Measurements from ENCODE around the gene RBM43. TPM values are rescaled to one million over a fixed set of nuclear protein-coding genes. Genes with fewer than 3 reads are reported as not detected.

RBM43 gene
- total and polyA plus RNA-seq, 2 donors from 2014 or later = 6.0 to 13.6 TPM

DNA sequence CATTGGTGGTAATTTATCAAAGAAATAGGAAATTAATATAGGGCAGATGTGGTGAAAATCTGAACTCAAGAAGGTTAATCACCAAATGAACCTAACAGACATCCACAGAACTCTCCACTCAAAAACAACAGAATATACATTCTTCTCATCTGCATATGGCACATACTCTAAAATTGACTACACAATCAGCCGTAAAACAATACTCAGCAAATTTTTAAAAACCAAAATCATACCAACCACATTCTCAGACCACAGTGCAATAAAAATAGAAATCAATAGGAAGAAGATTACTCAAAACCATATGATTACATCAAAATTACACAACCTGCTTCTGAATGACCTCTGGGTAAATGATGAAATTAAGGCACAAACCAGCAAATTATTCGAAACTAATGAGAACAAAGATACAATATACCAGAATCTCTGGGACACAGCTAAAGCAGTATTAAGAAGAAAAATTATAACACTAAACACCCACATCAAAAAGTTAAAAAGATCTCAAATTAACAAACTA lies 31.0 kb downstream of the RBM43 start:
- H3K4me1 ChIP-seq (ENCODE audit: control insufficient read depth in 2 of 3, insufficient read depth in 2 of 3, low read depth in 1 of 3, low read length in 3 of 3) = no peaks in the 10 kb centered on the region
- intact Hi-C loops (cut with DNase I) = no loop called here
- H3K27ac ChIP-seq (ENCODE audit: low read depth in 2 of 2, low read length in 2 of 2) = no peak overlapping the region
- no peak overlapping the region for H3K9ac ChIP-seq (ENCODE audit: low read length in 3 of 3)
- no peaks in the 10 kb centered on the region for H3K9me3 ChIP-seq (ENCODE audit: control insufficient read depth in 2 of 3, insufficient read depth in 1 of 3, low read length in 3 of 3)
- FAIRE-seq = no peak
- no peaks in the 10 kb centered on the region for H3K27me3 ChIP-seq (ENCODE audit: control insufficient read depth, insufficient read depth, low read length)
- no peaks in the 10 kb centered on the region for H3K36me3 ChIP-seq (ENCODE audit: control insufficient read depth in 2 of 3, insufficient read depth in 3 of 3, low read length in 3 of 3)
- DNase-seq = no peak
- no peak overlapping the region for H3K4me3 ChIP-seq (ENCODE audit: low read length in 3 of 3)
- TF ChIP-seq, protein P1, sequence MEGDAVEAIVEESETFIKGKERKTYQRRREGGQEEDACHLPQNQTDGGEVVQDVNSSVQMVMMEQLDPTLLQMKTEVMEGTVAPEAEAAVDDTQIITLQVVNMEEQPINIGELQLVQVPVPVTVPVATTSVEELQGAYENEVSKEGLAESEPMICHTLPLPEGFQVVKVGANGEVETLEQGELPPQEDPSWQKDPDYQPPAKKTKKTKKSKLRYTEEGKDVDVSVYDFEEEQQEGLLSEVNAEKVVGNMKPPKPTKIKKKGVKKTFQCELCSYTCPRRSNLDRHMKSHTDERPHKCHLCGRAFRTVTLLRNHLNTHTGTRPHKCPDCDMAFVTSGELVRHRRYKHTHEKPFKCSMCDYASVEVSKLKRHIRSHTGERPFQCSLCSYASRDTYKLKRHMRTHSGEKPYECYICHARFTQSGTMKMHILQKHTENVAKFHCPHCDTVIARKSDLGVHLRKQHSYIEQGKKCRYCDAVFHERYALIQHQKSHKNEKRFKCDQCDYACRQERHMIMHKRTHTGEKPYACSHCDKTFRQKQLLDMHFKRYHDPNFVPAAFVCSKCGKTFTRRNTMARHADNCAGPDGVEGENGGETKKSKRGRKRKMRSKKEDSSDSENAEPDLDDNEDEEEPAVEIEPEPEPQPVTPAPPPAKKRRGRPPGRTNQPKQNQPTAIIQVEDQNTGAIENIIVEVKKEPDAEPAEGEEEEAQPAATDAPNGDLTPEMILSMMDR (IDR thresholded peaks at IDR 0.05; ENCODE audit: borderline replicate concordance, extremely low read depth, insufficient read depth) = no peak

DNA sequence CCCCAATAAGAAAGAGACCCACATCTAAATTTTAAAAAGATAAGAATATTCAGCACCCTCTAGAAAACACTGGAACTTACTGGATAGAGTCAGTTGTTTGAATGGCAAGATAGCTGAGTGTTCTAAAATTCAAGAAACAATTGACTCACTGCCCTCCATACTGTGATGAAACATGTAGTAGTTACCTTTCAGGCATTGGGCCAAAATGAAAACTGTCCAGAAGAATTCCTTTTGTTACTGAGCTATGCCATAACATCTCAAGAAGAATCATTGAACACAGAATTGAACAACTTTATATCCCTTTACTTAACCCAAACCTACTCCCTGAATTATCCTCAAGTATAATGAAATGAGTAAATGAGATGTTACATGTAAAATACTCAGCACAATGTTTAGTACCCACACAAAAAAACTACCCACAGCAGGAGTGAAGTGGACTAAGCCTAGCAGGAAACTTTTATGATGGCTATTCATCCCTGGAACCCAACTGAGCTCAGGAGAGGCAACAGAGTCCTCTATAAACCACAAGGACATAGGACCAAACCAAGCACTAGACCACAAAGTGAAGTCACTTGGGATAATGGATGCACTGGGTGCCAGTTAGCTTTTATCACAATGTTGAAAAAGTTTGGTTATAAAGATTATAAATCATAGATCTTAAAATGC lies 32.7 kb downstream of the RBM43 start:
- no peak overlapping the region for H3K27ac ChIP-seq (ENCODE audit: low read depth in 2 of 2, low read length in 2 of 2)
- H3K27me3 ChIP-seq (ENCODE audit: control insufficient read depth, insufficient read depth, low read length) = no peaks in the 10 kb centered on the region
- no peak overlapping the region for H3K4me3 ChIP-seq (ENCODE audit: low read length in 3 of 3)
- no peaks in the 10 kb centered on the region for H3K4me1 ChIP-seq (ENCODE audit: control insufficient read depth in 2 of 3, insufficient read depth in 2 of 3, low read depth in 1 of 3, low read length in 3 of 3)
- H3K9me3 ChIP-seq (ENCODE audit: control insufficient read depth in 2 of 3, insufficient read depth in 1 of 3, low read length in 3 of 3) = no peaks in the 10 kb centered on the region
- no peak for DNase-seq
- no peak for FAIRE-seq
- intact Hi-C loops (cut with DNase I) = no loop called here
- TF ChIP-seq, protein P1 (IDR thresholded peaks at IDR 0.05; ENCODE audit: borderline replicate concordance, extremely low read depth, insufficient read depth) = no peak
- no peaks in the 10 kb centered on the region for H3K36me3 ChIP-seq (ENCODE audit: control insufficient read depth in 2 of 3, insufficient read depth in 3 of 3, low read length in 3 of 3)
- H3K9ac ChIP-seq (ENCODE audit: low read length in 3 of 3) = no peak overlapping the region

DNA sequence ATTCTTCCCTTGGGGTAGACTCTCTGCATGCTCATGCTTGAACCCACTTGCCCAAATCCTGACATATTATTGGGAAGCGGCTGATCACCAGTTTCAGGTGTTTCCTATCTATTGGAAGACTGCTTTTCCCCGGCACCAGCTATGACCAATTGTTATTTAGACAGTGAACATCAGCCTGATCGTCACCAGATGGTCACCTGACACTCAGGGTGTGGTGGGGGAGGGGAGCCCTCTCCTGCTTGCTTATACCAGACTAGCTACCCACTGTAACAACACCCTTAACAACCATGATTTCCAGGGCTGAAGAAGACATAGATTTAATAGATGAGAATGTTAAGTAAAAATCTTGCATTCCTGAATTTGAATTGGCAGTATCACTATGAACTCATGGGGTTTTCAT lies 44.3 kb downstream of the RBM43 start:
- Histone ChIP-seq H3K4me3 (ENCODE audit: low read length in 3 of 3) (no peak overlapping the region), H3K9ac (ENCODE audit: low read length in 3 of 3) (no peak overlapping the region), H3K9me3 (ENCODE audit: control insufficient read depth in 2 of 3, insufficient read depth in 1 of 3, low read length in 3 of 3) (no peaks in the 10 kb centered on the region), H3K27ac (ENCODE audit: low read depth in 2 of 2, low read length in 2 of 2) (no peak overlapping the region), H3K27me3 (ENCODE audit: control insufficient read depth, insufficient read depth, low read length) (no peaks in the 10 kb centered on the region), H3K4me1 (ENCODE audit: control insufficient read depth in 2 of 3, insufficient read depth in 2 of 3, low read depth in 1 of 3, low read length in 3 of 3) (no peaks in the 10 kb centered on the region), H3K36me3 (ENCODE audit: control insufficient read depth in 2 of 3, insufficient read depth in 3 of 3, low read length in 3 of 3) (no peaks in the 10 kb centered on the region)
- TF ChIP-seq, protein P1 (IDR thresholded peaks at IDR 0.05; ENCODE audit: borderline replicate concordance, extremely low read depth, insufficient read depth) = no peak
- DNase-seq (no peak), FAIRE-seq (no peak)
- intact Hi-C loops (cut with DNase I) = no loop called here
